Neural crest cell (in vitro differentiated cells): Measurements from ENCODE around the gene DNAJC30. TPM values are rescaled to one million over a fixed set of nuclear protein-coding genes. Genes with fewer than 3 reads are reported as not detected.

ENCODE experiments used
- DNase-seq: peaks from one replicate; pipeline ENCODE4 v3.0.0; 2021; ENCODE audit warnings: low read depth, mixed read lengths, low spot score
- H3K27ac Mint-ChIP-seq: one replicate; pipeline ENCODE4 v1.8.0; 2021; ENCODE audit warnings: mild to moderate bottlenecking, mixed read lengths; ENCODE audit not compliant: unreplicated experiment
- H3K27me3 Mint-ChIP-seq: 2 replicates; pipeline ENCODE4 v1.8.0; 2021; ENCODE audit warnings: low read depth, mild to moderate bottlenecking, mixed read lengths
- H3K36me3 Mint-ChIP-seq: 2 replicates; pipeline ENCODE4 v1.8.0; 2021; ENCODE audit warnings: low read depth, mild to moderate bottlenecking, mixed read lengths
- H3K4me1 Mint-ChIP-seq: 2 replicates; pipeline ENCODE4 v1.8.0; 2021; ENCODE audit warnings: mixed read lengths
- H3K4me3 Mint-ChIP-seq: one replicate; pipeline ENCODE4 v1.8.0; 2021; ENCODE audit warnings: mild to moderate bottlenecking, mixed read lengths
- H3K9me3 Mint-ChIP-seq: 2 replicates; pipeline ENCODE4 v1.8.0; 2021; ENCODE audit warnings: mixed read lengths
- total RNA-seq: library from RNA; stranded (reverse); gene quantifications from 2 replicates; pipeline ENCODE4 v1.2.1, GENCODE V29; 2021
- TF ChIP-seq, protein P1 (sequence below): fragments of 200-600 bp; sonication (generic); conservative IDR thresholded peaks from 2 replicates; pipeline ENCODE4 v1.5.0; 2021; ENCODE audit warnings: antibody characterized with exemption, mild to moderate bottlenecking

The DNAJC30 gene
- total RNA-seq, 1 donor from 2014 or later, result 11.1 TPM

- TF ChIP-seq, protein P1, sequence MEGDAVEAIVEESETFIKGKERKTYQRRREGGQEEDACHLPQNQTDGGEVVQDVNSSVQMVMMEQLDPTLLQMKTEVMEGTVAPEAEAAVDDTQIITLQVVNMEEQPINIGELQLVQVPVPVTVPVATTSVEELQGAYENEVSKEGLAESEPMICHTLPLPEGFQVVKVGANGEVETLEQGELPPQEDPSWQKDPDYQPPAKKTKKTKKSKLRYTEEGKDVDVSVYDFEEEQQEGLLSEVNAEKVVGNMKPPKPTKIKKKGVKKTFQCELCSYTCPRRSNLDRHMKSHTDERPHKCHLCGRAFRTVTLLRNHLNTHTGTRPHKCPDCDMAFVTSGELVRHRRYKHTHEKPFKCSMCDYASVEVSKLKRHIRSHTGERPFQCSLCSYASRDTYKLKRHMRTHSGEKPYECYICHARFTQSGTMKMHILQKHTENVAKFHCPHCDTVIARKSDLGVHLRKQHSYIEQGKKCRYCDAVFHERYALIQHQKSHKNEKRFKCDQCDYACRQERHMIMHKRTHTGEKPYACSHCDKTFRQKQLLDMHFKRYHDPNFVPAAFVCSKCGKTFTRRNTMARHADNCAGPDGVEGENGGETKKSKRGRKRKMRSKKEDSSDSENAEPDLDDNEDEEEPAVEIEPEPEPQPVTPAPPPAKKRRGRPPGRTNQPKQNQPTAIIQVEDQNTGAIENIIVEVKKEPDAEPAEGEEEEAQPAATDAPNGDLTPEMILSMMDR, result no peak
- Mint-ChIP-seq H3K4me3 (no peak overlapping the region), H3K27me3 (peaks cover 79% of the 10 kb centered on the region), H3K27ac (no peak overlapping the region), H3K36me3 (no peaks in the 10 kb centered on the region), H3K9me3 (no peaks in the 10 kb centered on the region), H3K4me1 (peaks cover 3% of the 10 kb centered on the region)
- no peak for DNase-seq
Observed at GRCh38 chr7:73650524-73650923, 32.7 kb downstream of the DNAJC30 start.

- peaks cover 3% of the 10 kb centered on the region for H3K4me1 Mint-ChIP-seq
- peaks cover 85% of the 10 kb centered on the region for H3K27me3 Mint-ChIP-seq
- H3K9me3 Mint-ChIP-seq, result no peaks in the 10 kb centered on the region
- TF ChIP-seq, protein P1, result no peak
- DNase-seq, result no peak
- H3K27ac Mint-ChIP-seq, result no peak overlapping the region
- H3K4me3 Mint-ChIP-seq, result no peak overlapping the region
- H3K36me3 Mint-ChIP-seq, result no peaks in the 10 kb centered on the region
Observed at GRCh38 chr7:73649576-73649975, 33.7 kb downstream of the DNAJC30 start.

- H3K9me3 Mint-ChIP-seq, result no peaks in the 10 kb centered on the region
- no peak overlapping the region for H3K27ac Mint-ChIP-seq
- H3K27me3 Mint-ChIP-seq, result peaks cover 91% of the 10 kb centered on the region
- DNase-seq, result no peak
- peaks cover 3% of the 10 kb centered on the region for H3K4me1 Mint-ChIP-seq
- no peak overlapping the region for H3K4me3 Mint-ChIP-seq
- no peaks in the 10 kb centered on the region for H3K36me3 Mint-ChIP-seq
- TF ChIP-seq, protein P1, result no peak
Observed at GRCh38 chr7:73648593-73649332, 34.5 kb downstream of the DNAJC30 start.

DNA sequence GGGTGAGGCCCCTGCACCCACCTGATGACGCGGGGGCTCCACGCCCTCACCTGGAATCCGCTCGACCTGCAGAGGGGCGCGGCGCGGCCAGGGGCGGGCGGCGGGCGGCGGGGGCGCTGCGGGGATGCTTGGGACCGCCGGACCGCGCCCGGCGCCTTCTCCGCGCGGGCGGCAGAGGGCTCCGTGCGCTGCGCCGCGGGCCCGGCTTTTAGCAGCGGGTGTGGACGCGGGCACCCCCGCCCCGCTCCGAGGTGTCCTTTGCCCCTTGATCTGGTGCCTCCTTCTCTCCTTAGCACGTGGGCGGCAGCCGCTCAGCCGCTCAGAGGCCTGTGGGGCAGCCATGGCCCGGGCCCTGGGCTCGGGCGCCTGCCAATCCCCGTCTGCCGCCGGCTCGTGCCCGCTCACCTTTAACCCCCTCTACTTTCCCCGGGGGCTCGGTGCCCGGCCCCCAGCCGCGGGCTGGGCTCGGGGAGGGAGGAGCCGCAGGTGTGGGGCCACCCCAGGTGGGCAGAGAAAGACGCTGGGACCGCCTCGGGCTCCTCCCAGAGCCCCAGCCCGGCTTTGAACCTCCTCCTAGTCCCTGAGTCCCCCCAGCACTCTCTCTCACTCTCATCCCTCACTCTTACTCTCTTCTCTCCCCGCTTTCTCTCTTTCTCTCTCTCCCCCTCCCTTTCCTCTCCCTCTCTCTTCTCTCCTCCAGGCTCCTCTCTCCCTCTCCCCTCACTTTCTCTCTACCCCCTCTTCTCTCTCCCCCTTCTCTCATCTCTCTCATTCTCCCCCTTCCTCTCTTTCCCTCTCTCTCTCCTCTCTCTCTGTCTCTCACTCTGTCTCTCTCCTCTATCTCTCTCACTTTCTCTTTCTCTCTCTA lies 35.3 kb downstream of the DNAJC30 start:
- H3K9me3 Mint-ChIP-seq, result no peaks in the 10 kb centered on the region
- no peak overlapping the region for H3K4me3 Mint-ChIP-seq
- H3K27me3 Mint-ChIP-seq, result peaks cover 88% of the 10 kb centered on the region
- no peaks in the 10 kb centered on the region for H3K36me3 Mint-ChIP-seq
- no peak for DNase-seq
- TF ChIP-seq, protein P1, result no peak
- no peak overlapping the region for H3K27ac Mint-ChIP-seq
- peaks cover 3% of the 10 kb centered on the region for H3K4me1 Mint-ChIP-seq

DNA sequence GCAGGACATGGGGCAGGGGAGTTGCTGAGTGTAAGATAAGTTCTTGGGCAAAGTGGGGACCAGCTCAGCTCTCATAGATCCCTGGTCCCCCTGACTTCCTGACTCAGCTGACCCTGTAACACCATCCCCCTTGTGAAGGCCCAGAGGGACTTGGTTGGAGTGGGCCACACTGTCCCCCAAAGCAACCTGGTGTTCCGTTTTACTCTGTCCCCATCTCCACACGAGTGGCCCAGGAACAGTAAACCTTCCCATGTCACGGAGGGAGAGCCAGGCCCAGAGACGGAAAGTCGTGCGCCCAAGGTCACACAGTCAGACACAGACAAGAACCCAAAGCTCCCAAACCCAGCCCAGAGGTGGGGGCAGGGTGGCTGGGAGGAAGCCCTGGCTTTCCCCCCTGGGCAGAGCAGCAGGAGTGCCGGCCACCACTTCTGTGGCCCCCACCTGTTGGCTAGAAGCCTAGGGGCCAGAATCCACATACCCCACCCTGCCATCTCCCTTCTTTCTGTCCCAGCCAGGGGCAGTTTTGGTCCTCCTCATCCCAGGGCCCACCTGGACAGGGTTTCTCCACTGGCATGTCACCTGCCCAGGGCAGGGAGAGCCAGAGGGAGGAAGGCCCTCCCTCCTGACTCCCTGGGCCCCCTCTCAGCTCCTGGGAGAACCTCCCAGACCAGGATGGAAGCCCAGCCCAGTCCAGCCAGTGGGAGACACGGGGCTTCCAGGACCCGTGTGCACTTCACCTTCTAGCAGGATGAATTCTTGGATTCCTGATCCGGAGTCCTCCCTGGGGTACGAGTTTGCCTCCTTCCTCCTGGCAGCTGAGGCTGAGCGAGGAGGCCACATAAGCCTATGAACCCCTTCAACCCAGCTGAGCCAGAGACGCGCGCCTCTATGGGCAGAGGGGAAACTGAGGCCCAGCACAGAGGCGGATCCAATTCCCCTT lies 36.2 kb downstream of the DNAJC30 start:
- Mint-ChIP-seq H3K4me3 (no peak overlapping the region), H3K4me1 (peaks cover 3% of the 10 kb centered on the region), H3K9me3 (no peaks in the 10 kb centered on the region), H3K27ac (no peak overlapping the region), H3K27me3 (peaks cover 85% of the 10 kb centered on the region), H3K36me3 (no peaks in the 10 kb centered on the region)
- TF ChIP-seq, protein P1, result no peak
- no peak for DNase-seq
